SK-N-SH treated with all-trans-retinoic acid at 6 μM for 48 hours (cell line): ENCODE results near the gene EPB41L4A.

Source experiments
- ATAC-seq: fragments of 200-7000 bp; cut with Tn5 transposase; 3 replicates; pipeline ENCODE4 v1.9.1; 2020; ENCODE audit warnings: mild to moderate bottlenecking, moderate library complexity
- BACH2 ChIP-seq: fragments of 250-450 bp; sonication (Bioruptor Pico); IDR thresholded peaks from 2 replicates; pipeline ENCODE4 v1.9.0; 2021; ENCODE audit warnings: mild to moderate bottlenecking, borderline replicate concordance
- CREB5 ChIP-seq: fragments of 250-450 bp; sonication (Bioruptor Pico); IDR thresholded peaks from 2 replicates; pipeline ENCODE4 v1.5.1; 2020; ENCODE audit warnings: low read depth, mild to moderate bottlenecking, moderate library complexity
- CSDC2 ChIP-seq: fragments of 250-450 bp; sonication (Bioruptor Pico); IDR thresholded peaks from 2 replicates; pipeline ENCODE4 v1.5.0; 2020; ENCODE audit warnings: mild to moderate bottlenecking, moderate library complexity
- CSRNP3 ChIP-seq: fragments of 250-450 bp; sonication (Bioruptor Pico); IDR thresholded peaks from 2 replicates; pipeline ENCODE4 v1.5.1; 2021; ENCODE audit warnings: mild to moderate bottlenecking, moderate library complexity
- ESRRG ChIP-seq: fragments of 250-450 bp; sonication (Bioruptor Pico); IDR thresholded peaks from 2 replicates; pipeline ENCODE4 v1.6.1; 2021; ENCODE audit warnings: mild to moderate bottlenecking
- GLIS3 ChIP-seq: fragments of 250-450 bp; sonication (Bioruptor Pico); IDR thresholded peaks from 2 replicates; pipeline ENCODE4 v1.5.0; 2020; ENCODE audit warnings: mild to moderate bottlenecking, moderate library complexity
- ISL1 ChIP-seq: fragments of 250-450 bp; sonication (Bioruptor Pico); IDR thresholded peaks from 2 replicates; pipeline ENCODE4 v2.1.2; 2022; ENCODE audit warnings: mild to moderate bottlenecking, moderate library complexity
- OSR1 ChIP-seq: fragments of 250-450 bp; sonication (Bioruptor Pico); IDR thresholded peaks from 2 replicates; pipeline ENCODE4 v1.8.0; 2022; ENCODE audit warnings: moderate library complexity, mild to moderate bottlenecking, inconsistent platforms
- POU6F1 ChIP-seq: fragments of 250-450 bp; sonication (Bioruptor Pico); IDR thresholded peaks from 2 replicates; pipeline ENCODE4 v1.8.0; 2021; ENCODE audit warnings: low read depth, mild to moderate bottlenecking, moderate library complexity, borderline replicate concordance
- PPARA ChIP-seq: fragments of 250-450 bp; sonication (Bioruptor Pico); IDR thresholded peaks from 2 replicates; pipeline ENCODE4 v1.5.0; 2020; ENCODE audit warnings: mild to moderate bottlenecking, borderline replicate concordance
- RARB ChIP-seq: fragments of 250-450 bp; sonication (Bioruptor Pico); IDR thresholded peaks from 2 replicates; pipeline ENCODE4 v1.8.0; 2021; ENCODE audit warnings: mild to moderate bottlenecking, moderate library complexity
- SNAI2 ChIP-seq: fragments of 250-450 bp; sonication (Bioruptor Pico); IDR thresholded peaks from 2 replicates; pipeline ENCODE4 v1.5.0; 2020; ENCODE audit warnings: mild to moderate bottlenecking, moderate library complexity
- TCF4 ChIP-seq: fragments of 250-450 bp; sonication (Bioruptor Pico); IDR thresholded peaks from 2 replicates; pipeline ENCODE4 v1.8.0; 2021; ENCODE audit warnings: mild to moderate bottlenecking, moderate library complexity, borderline replicate concordance
- TOX ChIP-seq: fragments of 250-450 bp; sonication (Bioruptor Pico); IDR thresholded peaks from 2 replicates; pipeline ENCODE4 v1.8.0; 2021; ENCODE audit warnings: mild to moderate bottlenecking, moderate library complexity, borderline replicate concordance
- ZC3H10 ChIP-seq: fragments of 250-450 bp; sonication (Bioruptor Pico); IDR thresholded peaks from 2 replicates; pipeline ENCODE4 v1.5.1; 2021; ENCODE audit warnings: mild to moderate bottlenecking, moderate library complexity
- ZFP3 ChIP-seq: fragments of 250-450 bp; sonication (Bioruptor Pico); IDR thresholded peaks from 2 replicates; pipeline ENCODE4 v1.5.0; 2020; ENCODE audit warnings: mild to moderate bottlenecking, moderate library complexity
- ZFP30 ChIP-seq: fragments of 450-650 bp; formaldehyde crosslinking; IDR thresholded peaks from 2 replicates; pipeline ENCODE4 v1.5.0; 2022; ENCODE audit warnings: mild to moderate bottlenecking, moderate library complexity
- ZNF70 ChIP-seq: fragments of 450-650 bp; formaldehyde crosslinking; IDR thresholded peaks from 2 replicates; pipeline ENCODE4 v1.5.0; 2020; ENCODE audit warnings: mild to moderate bottlenecking, moderate library complexity
- ZNF8 ChIP-seq: fragments of 450-650 bp; formaldehyde crosslinking; IDR thresholded peaks from 2 replicates; pipeline ENCODE4 v1.5.0; 2020; ENCODE audit warnings: mild to moderate bottlenecking, moderate library complexity
- TF ChIP-seq, protein P1 (sequence below): fragments of 250-450 bp; sonication (Bioruptor Pico); IDR thresholded peaks from 2 replicates; pipeline ENCODE4 v1.8.0; 2020; ENCODE audit warnings: mild to moderate bottlenecking, moderate library complexity, borderline replicate concordance
- TF ChIP-seq, protein P2 (sequence below): fragments of 250-450 bp; sonication (Bioruptor Pico); IDR thresholded peaks from 2 replicates; pipeline ENCODE4 v1.5.0; 2020; ENCODE audit warnings: mild to moderate bottlenecking, moderate library complexity

Gene EPB41L4A

GRCh38 chr5:112186401-112186990, 232.6 kb downstream of the EPB41L4A start:
- no peak for TF ChIP-seq CSDC2 (CRISPR knock-in tag)
- TF ChIP-seq CREB5, result no peak
- no peak for TF ChIP-seq ESRRG (CRISPR knock-in tag)
- no peak for TF ChIP-seq RARB
- no peak for TF ChIP-seq ZFP3 (CRISPR knock-in tag)
- TF ChIP-seq ZNF70, result no peak
- no peak for TF ChIP-seq ISL1
- TF ChIP-seq TOX (CRISPR knock-in tag), result no peak
- no peak for TF ChIP-seq BACH2 (CRISPR knock-in tag)
- TF ChIP-seq, protein P1, sequence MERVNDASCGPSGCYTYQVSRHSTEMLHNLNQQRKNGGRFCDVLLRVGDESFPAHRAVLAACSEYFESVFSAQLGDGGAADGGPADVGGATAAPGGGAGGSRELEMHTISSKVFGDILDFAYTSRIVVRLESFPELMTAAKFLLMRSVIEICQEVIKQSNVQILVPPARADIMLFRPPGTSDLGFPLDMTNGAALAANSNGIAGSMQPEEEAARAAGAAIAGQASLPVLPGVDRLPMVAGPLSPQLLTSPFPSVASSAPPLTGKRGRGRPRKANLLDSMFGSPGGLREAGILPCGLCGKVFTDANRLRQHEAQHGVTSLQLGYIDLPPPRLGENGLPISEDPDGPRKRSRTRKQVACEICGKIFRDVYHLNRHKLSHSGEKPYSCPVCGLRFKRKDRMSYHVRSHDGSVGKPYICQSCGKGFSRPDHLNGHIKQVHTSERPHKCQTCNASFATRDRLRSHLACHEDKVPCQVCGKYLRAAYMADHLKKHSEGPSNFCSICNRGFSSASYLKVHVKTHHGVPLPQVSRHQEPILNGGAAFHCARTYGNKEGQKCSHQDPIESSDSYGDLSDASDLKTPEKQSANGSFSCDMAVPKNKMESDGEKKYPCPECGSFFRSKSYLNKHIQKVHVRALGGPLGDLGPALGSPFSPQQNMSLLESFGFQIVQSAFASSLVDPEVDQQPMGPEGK (CRISPR knock-in tag), result no peak
- no peak for TF ChIP-seq ZC3H10
- TF ChIP-seq TCF4 (CRISPR knock-in tag), result no peak
- no peak for TF ChIP-seq SNAI2 (CRISPR knock-in tag)
- no peak for TF ChIP-seq ZNF8
- no peak for TF ChIP-seq OSR1
- TF ChIP-seq CSRNP3, result no peak
- TF ChIP-seq PPARA (CRISPR knock-in tag), result no peak
- peak; percentile 86 for ATAC-seq

- TF ChIP-seq GLIS3 (no peak), CREB5 (no peak), RARB (no peak)
- ATAC-seq, result no peak
Observed at GRCh38 chr5:112183874-112184273, 235.2 kb downstream of the EPB41L4A start.

GRCh38 chr5:112183103-112183711, 235.9 kb downstream of the EPB41L4A start:
- TF ChIP-seq GLIS3 (no peak), ZNF8 (no peak)
- no peak for ATAC-seq

GRCh38 chr5:112179290-112179689, 239.8 kb downstream of the EPB41L4A start:
- TF ChIP-seq ZNF70 (no peak), ESRRG (CRISPR knock-in tag) (no peak), CSRNP3 (no peak), ZFP30 (CRISPR knock-in tag) (no peak), BACH2 (CRISPR knock-in tag) (no peak), ISL1 (no peak), POU6F1 (CRISPR knock-in tag) (no peak), SNAI2 (CRISPR knock-in tag) (no peak), ZNF8 (no peak), TOX (CRISPR knock-in tag) (no peak), RARB (no peak), ZFP3 (CRISPR knock-in tag) (no peak)
- TF ChIP-seq, protein P2, sequence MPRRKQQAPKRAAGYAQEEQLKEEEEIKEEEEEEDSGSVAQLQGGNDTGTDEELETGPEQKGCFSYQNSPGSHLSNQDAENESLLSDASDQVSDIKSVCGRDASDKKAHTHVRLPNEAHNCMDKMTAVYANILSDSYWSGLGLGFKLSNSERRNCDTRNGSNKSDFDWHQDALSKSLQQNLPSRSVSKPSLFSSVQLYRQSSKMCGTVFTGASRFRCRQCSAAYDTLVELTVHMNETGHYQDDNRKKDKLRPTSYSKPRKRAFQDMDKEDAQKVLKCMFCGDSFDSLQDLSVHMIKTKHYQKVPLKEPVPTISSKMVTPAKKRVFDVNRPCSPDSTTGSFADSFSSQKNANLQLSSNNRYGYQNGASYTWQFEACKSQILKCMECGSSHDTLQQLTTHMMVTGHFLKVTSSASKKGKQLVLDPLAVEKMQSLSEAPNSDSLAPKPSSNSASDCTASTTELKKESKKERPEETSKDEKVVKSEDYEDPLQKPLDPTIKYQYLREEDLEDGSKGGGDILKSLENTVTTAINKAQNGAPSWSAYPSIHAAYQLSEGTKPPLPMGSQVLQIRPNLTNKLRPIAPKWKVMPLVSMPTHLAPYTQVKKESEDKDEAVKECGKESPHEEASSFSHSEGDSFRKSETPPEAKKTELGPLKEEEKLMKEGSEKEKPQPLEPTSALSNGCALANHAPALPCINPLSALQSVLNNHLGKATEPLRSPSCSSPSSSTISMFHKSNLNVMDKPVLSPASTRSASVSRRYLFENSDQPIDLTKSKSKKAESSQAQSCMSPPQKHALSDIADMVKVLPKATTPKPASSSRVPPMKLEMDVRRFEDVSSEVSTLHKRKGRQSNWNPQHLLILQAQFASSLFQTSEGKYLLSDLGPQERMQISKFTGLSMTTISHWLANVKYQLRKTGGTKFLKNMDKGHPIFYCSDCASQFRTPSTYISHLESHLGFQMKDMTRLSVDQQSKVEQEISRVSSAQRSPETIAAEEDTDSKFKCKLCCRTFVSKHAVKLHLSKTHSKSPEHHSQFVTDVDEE (CRISPR knock-in tag), result no peak
- TF ChIP-seq, protein P1 (CRISPR knock-in tag), result no peak
- ATAC-seq, result no peak
